Suprapubic skin (tissue), 4 donors: Measurements from ENCODE around the gene HSP90AB1. TPM values are rescaled to one million over a fixed set of nuclear protein-coding genes. Genes with fewer than 3 reads are reported as not detected.
A peak's percentile ranks its signal among the peaks of the same experiment; 100 is the strongest.

Experiments
- DNase-seq, 2 donors: peaks; one replicate each; pipeline ENCODE4 v3.0.0-alpha.2; 2019; ENCODE audit warnings: low spot score in 2 of 2
- H3K27ac ChIP-seq: fragments of 200-600 bp; sonication (generic); one replicate; pipeline ENCODE4 v1.5.1; 2019
- H3K27me3 ChIP-seq: fragments of 200-600 bp; sonication (generic); one replicate; pipeline ENCODE4 v1.5.1; 2019
- H3K36me3 ChIP-seq: fragments of 200-600 bp; sonication (generic); one replicate; pipeline ENCODE4 v1.5.1; 2019
- H3K4me1 ChIP-seq: fragments of 200-600 bp; sonication (generic); one replicate; pipeline ENCODE4 v1.5.1; 2019
- H3K4me3 ChIP-seq: fragments of 200-600 bp; sonication (generic); one replicate; pipeline ENCODE4 v1.5.1; 2019; ENCODE audit warnings: mild to moderate bottlenecking
- H3K9me3 ChIP-seq: fragments of 200-600 bp; sonication (generic); one replicate; pipeline ENCODE4 v1.5.1; 2019
- EP300 ChIP-seq: sonication (generic); formaldehyde crosslinking; IDR thresholded peaks from one replicate; pipeline ENCODE4 v1.6.1; 2017; ENCODE audit warnings: antibody characterized with exemption
- POLR2A ChIP-seq, 2 donors: fragments of 450-650 bp; IDR thresholded peaks; one replicate each; pipeline ENCODE4 v1.6.1; 2017; ENCODE audit warnings: antibody characterized with exemption in 2 of 2, mild to moderate bottlenecking in 2 of 2, moderate library complexity in 2 of 2
- POLR2AphosphoS5 ChIP-seq, 3 donors: sonication (generic); formaldehyde crosslinking; IDR thresholded peaks; one replicate each; pipeline ENCODE4 v1.6.1; 2017; ENCODE audit warnings: antibody characterized with exemption in 3 of 3
- WGBS: methylation state at CpG from one replicate; pipeline ENCODE4 v1.1.5; 2018; 5-methylcytosine and 5-hydroxymethylcytosine counted together
- total RNA-seq, 4 donors: library from RNA; depleted of rRNA; stranded (reverse); fragments of >200 nt; gene quantifications; one replicate each; pipeline ENCODE4 v1.1.0, GENCODE V29; 2016
- TF ChIP-seq, protein P1 (sequence below), 2 donors: fragments of 200-600 bp in 1 of 2; fragments of 450-650 bp in 1 of 2; sonication (generic) in 1 of 2; IDR thresholded peaks; one replicate each; pipeline ENCODE4 v1.5.1; 2016 to 2019; ENCODE audit warnings: antibody characterized with exemption in 2 of 2, mild to moderate bottlenecking in 1 of 2, moderate library complexity in 1 of 2

Gene HSP90AB1
- total RNA-seq, 4 donors from 2014 or later, result 450 to 830 (median 678) TPM

DNA sequence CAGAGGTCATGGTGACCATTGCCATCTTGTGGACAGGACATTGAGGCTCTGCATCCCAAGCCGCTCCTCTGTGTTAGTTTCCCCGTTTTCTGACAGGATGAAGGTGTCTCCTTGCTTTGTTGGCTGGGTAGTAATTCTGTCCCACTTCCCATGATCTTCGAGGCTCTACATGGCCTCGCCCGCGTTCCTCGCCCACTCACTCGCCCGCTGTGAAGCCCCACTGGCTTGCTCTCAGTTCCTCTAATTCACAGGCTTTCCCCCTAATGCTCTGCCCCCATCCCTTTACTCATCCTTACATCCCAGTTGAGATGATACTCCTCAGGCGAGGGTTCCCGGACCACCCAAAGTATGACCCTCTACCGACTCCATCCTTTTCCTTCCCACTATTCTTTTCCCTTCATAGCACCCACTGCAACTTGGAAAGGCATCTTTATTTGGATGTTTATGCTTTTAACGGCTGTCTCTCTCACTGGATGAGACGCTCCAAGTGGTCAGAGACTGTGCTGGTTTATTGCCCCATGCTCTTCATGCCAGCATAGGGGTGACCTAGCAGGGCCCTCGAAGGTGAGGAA, 10.9 kb downstream of the HSP90AB1 start:
- H3K4me3 ChIP-seq, result peak overlapping the region; percentile 95
- peaks cover 39% of the 10 kb centered on the region for H3K4me1 ChIP-seq
- WGBS, result 26% methylated on average over 14 of the region's 15 CpGs
- TF ChIP-seq, protein P1, sequence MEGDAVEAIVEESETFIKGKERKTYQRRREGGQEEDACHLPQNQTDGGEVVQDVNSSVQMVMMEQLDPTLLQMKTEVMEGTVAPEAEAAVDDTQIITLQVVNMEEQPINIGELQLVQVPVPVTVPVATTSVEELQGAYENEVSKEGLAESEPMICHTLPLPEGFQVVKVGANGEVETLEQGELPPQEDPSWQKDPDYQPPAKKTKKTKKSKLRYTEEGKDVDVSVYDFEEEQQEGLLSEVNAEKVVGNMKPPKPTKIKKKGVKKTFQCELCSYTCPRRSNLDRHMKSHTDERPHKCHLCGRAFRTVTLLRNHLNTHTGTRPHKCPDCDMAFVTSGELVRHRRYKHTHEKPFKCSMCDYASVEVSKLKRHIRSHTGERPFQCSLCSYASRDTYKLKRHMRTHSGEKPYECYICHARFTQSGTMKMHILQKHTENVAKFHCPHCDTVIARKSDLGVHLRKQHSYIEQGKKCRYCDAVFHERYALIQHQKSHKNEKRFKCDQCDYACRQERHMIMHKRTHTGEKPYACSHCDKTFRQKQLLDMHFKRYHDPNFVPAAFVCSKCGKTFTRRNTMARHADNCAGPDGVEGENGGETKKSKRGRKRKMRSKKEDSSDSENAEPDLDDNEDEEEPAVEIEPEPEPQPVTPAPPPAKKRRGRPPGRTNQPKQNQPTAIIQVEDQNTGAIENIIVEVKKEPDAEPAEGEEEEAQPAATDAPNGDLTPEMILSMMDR (IDR thresholded peaks at IDR 0.05), result no peak
- TF ChIP-seq POLR2AphosphoS5 (IDR thresholded peaks at IDR 0.05) (no peak), EP300 (no peak), POLR2A (IDR thresholded peaks at IDR 0.05) (no peak)
- DNase-seq, result no peak
- no peaks in the 10 kb centered on the region for H3K27me3 ChIP-seq
- peak overlapping the region; percentile 92 for H3K27ac ChIP-seq
- H3K9me3 ChIP-seq, result no peaks in the 10 kb centered on the region
- H3K36me3 ChIP-seq, result peaks cover 44% of the 10 kb centered on the region

DNA sequence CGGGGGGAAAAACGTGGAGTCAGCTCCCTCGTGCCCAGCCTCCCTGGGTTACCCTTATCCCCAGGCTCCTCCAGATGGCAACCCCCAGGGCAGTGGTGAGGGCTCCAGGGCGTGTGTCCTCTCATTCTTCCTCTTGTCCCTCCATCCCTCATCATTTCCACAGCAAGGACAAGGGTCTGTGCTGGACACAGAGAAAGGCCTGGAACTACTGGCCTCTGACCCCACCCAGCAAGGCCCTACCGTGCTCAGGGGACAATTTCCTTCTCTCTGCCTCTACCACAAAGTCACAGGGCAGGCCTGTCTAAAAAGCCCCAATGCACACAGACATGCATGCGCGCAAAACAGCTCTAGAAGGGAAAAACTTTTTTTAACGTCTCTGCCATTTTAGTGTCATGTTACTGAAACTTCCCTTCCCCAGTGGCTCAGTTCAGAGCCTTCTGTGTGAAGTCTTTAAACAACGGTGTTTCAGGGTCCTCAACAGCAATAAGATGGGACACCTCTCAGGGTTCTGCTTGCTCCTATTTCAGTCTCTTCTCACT, 11.5 kb downstream of the HSP90AB1 start:
- Histone ChIP-seq H3K9me3 (no peaks in the 10 kb centered on the region), H3K4me1 (peaks cover 42% of the 10 kb centered on the region), H3K36me3 (peaks cover 39% of the 10 kb centered on the region), H3K27ac (no peak overlapping the region), H3K27me3 (no peaks in the 10 kb centered on the region), H3K4me3 (no peak overlapping the region)
- 91% methylated on average over 6 of the region's 9 CpGs for WGBS
- no peak for DNase-seq
- TF ChIP-seq POLR2A (IDR thresholded peaks at IDR 0.05), result no peak
- TF ChIP-seq EP300, result no peak
- TF ChIP-seq, protein P1 (IDR thresholded peaks at IDR 0.05), result no peak
- no peak for TF ChIP-seq POLR2AphosphoS5 (IDR thresholded peaks at IDR 0.05)

DNA sequence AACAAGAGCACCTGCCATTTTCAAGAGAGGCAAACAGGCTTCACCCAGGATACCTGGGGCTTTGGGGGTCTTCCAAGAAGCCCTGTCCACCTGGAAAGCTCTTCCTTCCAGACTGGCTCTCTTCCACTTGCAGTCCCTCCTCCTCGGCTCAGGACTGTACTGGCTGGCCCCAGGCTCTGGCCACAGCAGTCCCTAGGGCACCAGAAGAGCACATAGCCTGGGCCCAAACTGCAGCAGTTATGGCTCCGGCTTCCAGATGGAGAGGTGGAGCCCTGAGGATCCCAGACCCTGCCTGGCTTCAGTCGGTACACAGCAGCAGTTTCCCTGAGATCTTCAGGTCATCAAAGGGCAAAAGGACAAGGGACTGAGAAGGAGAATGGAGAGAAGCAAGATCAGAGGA, 12.0 kb downstream of the HSP90AB1 start:
- DNase-seq, result no peak
- H3K4me3 ChIP-seq, result no peak overlapping the region
- TF ChIP-seq, protein P1 (IDR thresholded peaks at IDR 0.05), result no peak
- TF ChIP-seq POLR2A (IDR thresholded peaks at IDR 0.05) (no peak), POLR2AphosphoS5 (IDR thresholded peaks at IDR 0.05) (no peak), EP300 (no peak)
- no peak overlapping the region for H3K27ac ChIP-seq
- no peaks in the 10 kb centered on the region for H3K9me3 ChIP-seq
- H3K36me3 ChIP-seq, result peaks cover 34% of the 10 kb centered on the region
- 90% methylated on average over 3 of the region's 3 CpGs for WGBS
- H3K4me1 ChIP-seq, result peaks cover 46% of the 10 kb centered on the region
- H3K27me3 ChIP-seq, result no peaks in the 10 kb centered on the region

DNA sequence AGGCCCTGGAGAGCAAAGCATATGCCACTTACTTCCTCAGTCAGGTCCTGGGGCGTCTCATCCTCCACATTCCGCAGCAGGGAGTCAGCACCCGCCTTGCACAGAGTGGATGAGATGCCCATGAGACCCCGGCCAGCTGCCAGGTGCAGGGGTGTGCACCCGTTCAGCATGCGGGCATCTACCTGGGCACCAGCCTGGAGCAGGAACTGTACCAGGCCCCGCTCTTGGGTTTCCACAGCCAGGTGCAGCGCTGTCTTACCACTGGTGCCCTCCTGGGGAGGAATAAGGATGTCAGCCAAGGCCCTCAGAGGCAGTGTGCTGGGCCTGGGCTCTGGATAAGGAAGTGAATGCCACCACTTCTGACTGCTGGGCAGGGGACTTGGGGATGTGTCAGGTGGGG, 13.1 kb downstream of the HSP90AB1 start:
- Histone ChIP-seq H3K27ac (no peak overlapping the region), H3K4me3 (no peak overlapping the region), H3K36me3 (peaks cover 23% of the 10 kb centered on the region), H3K4me1 (peaks cover 55% of the 10 kb centered on the region), H3K9me3 (no peaks in the 10 kb centered on the region), H3K27me3 (no peaks in the 10 kb centered on the region)
- 86% methylated on average over 7 of the region's 8 CpGs for WGBS
- TF ChIP-seq, protein P1 (IDR thresholded peaks at IDR 0.05), result no peak
- TF ChIP-seq POLR2AphosphoS5 (IDR thresholded peaks at IDR 0.05) (no peak), POLR2A (IDR thresholded peaks at IDR 0.05) (no peak), EP300 (no peak)
- DNase-seq, result no peak

DNA sequence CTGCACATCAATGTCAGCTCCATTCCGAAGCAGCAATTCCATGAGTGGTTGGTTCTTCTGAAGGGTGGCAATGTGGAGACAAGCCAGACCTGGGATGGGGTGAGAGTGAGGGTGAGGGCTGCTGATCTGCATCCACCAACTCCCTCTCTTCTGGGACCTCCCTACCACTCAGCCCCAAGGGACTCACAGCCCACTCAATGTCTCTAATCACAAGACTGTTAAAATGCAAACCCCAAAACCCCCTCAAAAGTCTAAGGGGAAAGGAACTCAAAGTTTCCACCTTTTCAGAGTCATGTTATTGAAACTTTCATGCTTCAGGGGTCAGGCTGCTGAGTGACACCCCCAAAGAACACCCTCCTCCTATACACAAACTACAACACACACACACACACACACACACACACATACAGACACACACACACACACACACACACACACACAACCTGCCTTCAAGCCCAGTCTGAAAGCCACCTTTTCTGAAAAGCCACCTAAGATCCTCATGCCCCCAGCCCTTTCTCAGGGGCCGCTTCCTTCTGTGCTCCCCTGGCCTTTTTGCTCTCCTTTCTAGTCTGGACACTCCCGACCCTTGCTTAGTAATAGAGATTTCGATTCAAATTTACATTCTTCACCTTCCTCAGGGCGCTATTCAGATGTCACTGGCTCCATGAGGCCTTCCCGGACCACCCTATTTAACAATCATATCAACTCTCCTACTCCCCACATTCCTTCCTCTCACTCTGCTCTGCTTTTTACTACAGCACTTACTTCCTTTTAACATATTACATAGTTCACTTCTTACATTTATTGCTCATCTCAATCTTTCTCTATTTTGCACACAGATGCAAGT, 13.8 kb downstream of the HSP90AB1 start:
- H3K9me3 ChIP-seq, result no peaks in the 10 kb centered on the region
- H3K4me1 ChIP-seq, result peaks cover 49% of the 10 kb centered on the region
- H3K27me3 ChIP-seq, result no peaks in the 10 kb centered on the region
- TF ChIP-seq POLR2AphosphoS5 (IDR thresholded peaks at IDR 0.05) (no peak), POLR2A (IDR thresholded peaks at IDR 0.05) (no peak), EP300 (no peak)
- TF ChIP-seq, protein P1 (IDR thresholded peaks at IDR 0.05), result no peak
- H3K4me3 ChIP-seq, result no peak overlapping the region
- H3K36me3 ChIP-seq, result peaks cover 18% of the 10 kb centered on the region
- H3K27ac ChIP-seq, result no peak overlapping the region
- WGBS, result 93% methylated on average over 5 of the region's 6 CpGs
- no peak for DNase-seq
